Measurements from ENCODE around the gene IL17REL.

Gene IL17REL

GRCh38 chr22:50046019-50046415, 33.5 kb upstream of the IL17REL start:
- no peak for DNase-seq (ENCODE audit: low spot score)

- DNase-seq (ENCODE audit: low spot score), result no peak
These were observed 32.9 kb upstream of the IL17REL start for GRCh38 chr22:50045211-50046018.

- no peak for DNase-seq (ENCODE audit: low spot score)
These were observed 32.0 kb upstream of the IL17REL start for GRCh38 chr22:50044485-50045118.

GRCh38 chr22:50041361-50042065, 28.9 kb upstream of the IL17REL start:
- DNase-seq (ENCODE audit: low spot score), result no peak

- no peak for DNase-seq (ENCODE audit: low spot score)
These were observed 28.2 kb upstream of the IL17REL start for GRCh38 chr22:50040717-50041116.

GRCh38 chr22:50039669-50040443, 27.3 kb upstream of the IL17REL start:
- DNase-seq (ENCODE audit: low spot score), result no peak

- no peak for DNase-seq (ENCODE audit: low spot score)
These were observed 23.6 kb upstream of the IL17REL start for GRCh38 chr22:50035976-50036724.

- no peak for DNase-seq (ENCODE audit: low spot score)
These were observed 22.7 kb upstream of the IL17REL start for GRCh38 chr22:50035131-50035881.

GRCh38 chr22:50034126-50035081, 21.8 kb upstream of the IL17REL start:
- no peak for DNase-seq (ENCODE audit: low spot score)

GRCh38 chr22:50032941-50033601, 20.5 kb upstream of the IL17REL start:
- no peak for DNase-seq (ENCODE audit: low spot score)

- no peak for DNase-seq (ENCODE audit: low spot score)
These were observed 19.7 kb upstream of the IL17REL start for GRCh38 chr22:50032109-50032871.

- no peak for DNase-seq (ENCODE audit: low spot score)
These were observed 18.9 kb upstream of the IL17REL start for GRCh38 chr22:50031189-50032091.

GRCh38 chr22:50030297-50031188, 18.0 kb upstream of the IL17REL start:
- peak; percentile 69 for DNase-seq (ENCODE audit: low spot score)

- DNase-seq (ENCODE audit: low spot score), result peak; percentile 24
These were observed 15.3 kb upstream of the IL17REL start for GRCh38 chr22:50027639-50028537.

- no peak for DNase-seq (ENCODE audit: low spot score)
These were observed 13.4 kb upstream of the IL17REL start for GRCh38 chr22:50025993-50026392.
